ENCODE measurements around the gene DIPK1C.

DNA sequence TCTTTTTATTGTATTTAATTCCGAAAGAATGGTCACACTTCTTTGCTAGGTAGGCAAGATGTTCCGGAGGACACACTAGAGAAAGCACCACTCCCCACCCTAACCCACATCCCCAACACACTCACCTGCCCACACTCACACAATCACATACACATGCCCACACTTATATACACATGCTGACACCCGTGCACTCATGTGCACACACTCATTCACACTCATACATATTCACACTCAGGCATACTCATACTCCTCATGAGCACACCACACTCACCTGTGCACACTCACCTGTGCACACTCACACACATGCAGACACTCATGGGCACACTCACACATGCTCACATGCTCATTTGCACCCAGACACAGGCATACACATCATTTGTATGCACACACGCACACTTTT, 21.4 kb downstream of the DIPK1C start:
- TF ChIP-seq, protein P1, sequence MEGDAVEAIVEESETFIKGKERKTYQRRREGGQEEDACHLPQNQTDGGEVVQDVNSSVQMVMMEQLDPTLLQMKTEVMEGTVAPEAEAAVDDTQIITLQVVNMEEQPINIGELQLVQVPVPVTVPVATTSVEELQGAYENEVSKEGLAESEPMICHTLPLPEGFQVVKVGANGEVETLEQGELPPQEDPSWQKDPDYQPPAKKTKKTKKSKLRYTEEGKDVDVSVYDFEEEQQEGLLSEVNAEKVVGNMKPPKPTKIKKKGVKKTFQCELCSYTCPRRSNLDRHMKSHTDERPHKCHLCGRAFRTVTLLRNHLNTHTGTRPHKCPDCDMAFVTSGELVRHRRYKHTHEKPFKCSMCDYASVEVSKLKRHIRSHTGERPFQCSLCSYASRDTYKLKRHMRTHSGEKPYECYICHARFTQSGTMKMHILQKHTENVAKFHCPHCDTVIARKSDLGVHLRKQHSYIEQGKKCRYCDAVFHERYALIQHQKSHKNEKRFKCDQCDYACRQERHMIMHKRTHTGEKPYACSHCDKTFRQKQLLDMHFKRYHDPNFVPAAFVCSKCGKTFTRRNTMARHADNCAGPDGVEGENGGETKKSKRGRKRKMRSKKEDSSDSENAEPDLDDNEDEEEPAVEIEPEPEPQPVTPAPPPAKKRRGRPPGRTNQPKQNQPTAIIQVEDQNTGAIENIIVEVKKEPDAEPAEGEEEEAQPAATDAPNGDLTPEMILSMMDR (IDR thresholded peaks at IDR 0.05), result no peak
- TF ChIP-seq EZH2 (IDR thresholded peaks at IDR 0.05; ENCODE audit: borderline replicate concordance, insufficient read depth, low read depth, low read length, poor library complexity, severe bottlenecking), result no peak

Data from B cell (primary cell).